IMR-90 (cell line): ENCODE results near the gene BTBD9. TPM values are rescaled to one million over a fixed set of nuclear protein-coding genes. Genes with fewer than 3 reads are reported as not detected.

Experiments
- ATAC-seq: fragments of 200-7000 bp; cut with Tn5 transposase; 2 replicates; pipeline ENCODE4 v1.9.1; 2020; ENCODE audit warnings: low read depth, mild to moderate bottlenecking, moderate library complexity
- BruUV-seq: library from RNA; stranded (reverse); fragments of 400-500 nt; replicated peaks from 2 replicates; lab custom pipeline; 2021; lab: Mats Ljungman, UMichigan
- CTCF ChIA-PET: fragments of 300-600 bp; formaldehyde crosslinking; extraction: SDS; loops from one replicate; lab custom pipeline; 2021; ENCODE audit warnings: antibody characterized with exemption; lab: Yijun Ruan, JAX
- POLR2A ChIA-PET: fragments of 300-600 bp; sonication (Branson Sonifier 250); formaldehyde crosslinking; loops from one replicate; lab custom pipeline; 2022; ENCODE audit warnings: antibody characterized with exemption; ENCODE audit not compliant: unreplicated experiment; lab: Charles Lee
- DNase-seq: peaks from one replicate; pipeline ENCODE4 v3.0.0; 2013
- H2AFZ ChIP-seq: replicated peaks from 2 replicates; pipeline ENCODE3; 2013; ENCODE audit warnings: low read length, mild to moderate bottlenecking; ENCODE audit not compliant: poor library complexity
- H2AK5ac ChIP-seq: 2 replicates; pipeline ENCODE4 v1.6.1; 2013; ENCODE audit warnings: low read depth, low read length, inconsistent platforms
- H2AK9ac ChIP-seq: replicated peaks from 2 replicates; pipeline ENCODE3; 2013; ENCODE audit warnings: mild to moderate bottlenecking, low read depth, low read length, moderate library complexity; ENCODE audit not compliant: poor library complexity
- H2BK120ac ChIP-seq: 2 replicates; pipeline ENCODE4 v1.6.1; 2013; ENCODE audit warnings: low read depth, low read length, inconsistent platforms
- H2BK15ac ChIP-seq: 3 replicates; pipeline ENCODE4 v1.6.1; 2013; ENCODE audit warnings: low read depth, low read length, inconsistent platforms
- H2BK20ac ChIP-seq: 2 replicates; pipeline ENCODE4 v1.6.1; 2013; ENCODE audit warnings: low read depth, mild to moderate bottlenecking, inconsistent platforms, low read length, moderate library complexity
- H2BK5ac ChIP-seq: 2 replicates; pipeline ENCODE4 v1.6.1; 2013; ENCODE audit warnings: mild to moderate bottlenecking, low read depth, low read length, inconsistent platforms; ENCODE audit not compliant: poor library complexity, severe bottlenecking
- H3K14ac ChIP-seq: replicated peaks from 2 replicates; pipeline ENCODE4 v1.6.1; 2013; ENCODE audit warnings: low read depth, low read length, inconsistent platforms
- H3K18ac ChIP-seq: 2 replicates; pipeline ENCODE4 v1.6.1; 2013; ENCODE audit warnings: low read depth, low read length, control low read depth
- H3K23ac ChIP-seq: 2 replicates; pipeline ENCODE4 v1.6.1; 2013; ENCODE audit warnings: low read depth, low read length, inconsistent platforms
- H3K27ac ChIP-seq: 2 replicates; pipeline ENCODE4 v1.5.1; 2013; ENCODE audit warnings: mild to moderate bottlenecking, control low read depth, low read length; ENCODE audit not compliant: insufficient read depth
- H3K27me3 ChIP-seq: 2 replicates; pipeline ENCODE4 v1.6.1; 2013; ENCODE audit warnings: low read length; ENCODE audit not compliant: control insufficient read depth, insufficient read depth
- H3K36me3 ChIP-seq: 2 replicates; pipeline ENCODE4 v1.6.1; 2013; ENCODE audit warnings: low read length, mixed read lengths; ENCODE audit not compliant: control insufficient read depth, insufficient read depth
- H3K4ac ChIP-seq: 2 replicates; pipeline ENCODE4 v1.6.1; 2013; ENCODE audit warnings: low read depth, low read length, inconsistent platforms
- H3K4me1 ChIP-seq: 2 replicates; pipeline ENCODE4 v1.6.1; 2013; ENCODE audit warnings: low read length, mixed read lengths; ENCODE audit not compliant: control insufficient read depth, insufficient read depth
- H3K4me2 ChIP-seq: 2 replicates; pipeline ENCODE4 v1.6.1; 2013; ENCODE audit warnings: low read depth, mild to moderate bottlenecking, control low read depth, low read length, moderate library complexity
- H3K4me3 ChIP-seq: 2 replicates; pipeline ENCODE4 v1.5.1; 2013; ENCODE audit warnings: low read depth, mild to moderate bottlenecking, control low read depth, low read length, moderate library complexity; ENCODE audit not compliant: insufficient read depth
- H3K56ac ChIP-seq: 2 replicates; pipeline ENCODE4 v1.6.1; 2013; ENCODE audit warnings: low read length, inconsistent platforms; ENCODE audit not compliant: insufficient read depth; ENCODE audit errors: extremely low read depth
- H3K79me1 ChIP-seq, 2 experiments: 2 replicates each; pipeline ENCODE4 v1.6.1; 2013; ENCODE audit warnings: low read length in 2 of 2, inconsistent platforms in 1 of 2, low read depth in 1 of 2
- H3K9ac ChIP-seq: 2 replicates; pipeline ENCODE4 v1.6.1; 2013; ENCODE audit warnings: low read depth, low read length, control low read depth
- H3K9me1 ChIP-seq: 2 replicates; pipeline ENCODE4 v1.6.1; 2013; ENCODE audit warnings: low read length, inconsistent platforms; ENCODE audit not compliant: insufficient read depth
- H3K9me3 ChIP-seq: 2 replicates; pipeline ENCODE4 v1.6.1; 2013; ENCODE audit warnings: low read length; ENCODE audit not compliant: control insufficient read depth, insufficient read depth
- H4K20me1 ChIP-seq: 2 replicates; pipeline ENCODE4 v1.6.1; 2013; ENCODE audit warnings: low read length, inconsistent platforms; ENCODE audit not compliant: insufficient read depth
- H4K5ac ChIP-seq: 2 replicates; pipeline ENCODE4 v1.6.1; 2013; ENCODE audit warnings: mild to moderate bottlenecking, low read depth, low read length, control low read depth
- H4K8ac ChIP-seq, 2 experiments: 2 replicates each; pipeline ENCODE4 v1.6.1; 2013; ENCODE audit warnings: low read depth in 2 of 2, low read length in 2 of 2, control low read depth in 1 of 2, inconsistent platforms in 1 of 2
- H4K91ac ChIP-seq: 2 replicates; pipeline ENCODE4 v1.6.1; 2013; ENCODE audit warnings: low read depth, low read length, inconsistent platforms; ENCODE audit not compliant: insufficient read depth
- BHLHE40 ChIP-seq: fragments of 150-350 bp; IDR thresholded peaks from 2 replicates; pipeline ENCODE4 v1.6.1; 2016; ENCODE audit warnings: mild to moderate bottlenecking, low read depth, low read length
- CEBPB ChIP-seq: IDR thresholded peaks from 2 replicates; pipeline ENCODE4 v1.6.1; 2012; ENCODE audit warnings: low read depth, low read length, improper control_type of control experiment
- CHD1 ChIP-seq: IDR thresholded peaks from 2 replicates; pipeline ENCODE4 v1.6.1; 2012; ENCODE audit warnings: low read depth, low read length, improper control_type of control experiment
- FOS ChIP-seq: fragments of 150-350 bp; IDR thresholded peaks from 2 replicates; pipeline ENCODE4 v1.6.1; 2016; ENCODE audit warnings: low read depth, low read length
- MAFK ChIP-seq: IDR thresholded peaks from 2 replicates; pipeline ENCODE4 v1.6.1; 2012; ENCODE audit warnings: low read depth, low read length, improper control_type of control experiment
- MAZ ChIP-seq: IDR thresholded peaks from 2 replicates; pipeline ENCODE4 v1.6.1; 2012; ENCODE audit warnings: low read depth, mild to moderate bottlenecking, low read length, improper control_type of control experiment, moderate library complexity, borderline replicate concordance
- MXI1 ChIP-seq: IDR thresholded peaks from 2 replicates; pipeline ENCODE4 v1.6.1; 2012; ENCODE audit warnings: low read depth, mild to moderate bottlenecking, low read length, moderate library complexity, borderline replicate concordance
- NFE2L2 ChIP-seq: fragments of 150-350 bp; IDR thresholded peaks from 2 replicates; pipeline ENCODE4 v1.6.1; 2016; ENCODE audit warnings: low read depth, mild to moderate bottlenecking, low read length
- POLR2A ChIP-seq: IDR thresholded peaks from 2 replicates; pipeline ENCODE4 v1.6.1; 2012; ENCODE audit warnings: mild to moderate bottlenecking, low read depth, low read length
- RAD21 ChIP-seq: IDR thresholded peaks from 2 replicates; pipeline ENCODE4 v1.6.1; 2012; ENCODE audit warnings: low read length, improper control_type of control experiment
- RCOR1 ChIP-seq: IDR thresholded peaks from 2 replicates; pipeline ENCODE4 v1.6.1; 2012; ENCODE audit warnings: mild to moderate bottlenecking, low read length, improper control_type of control experiment; ENCODE audit not compliant: insufficient replicate concordance
- RFX5 ChIP-seq: IDR thresholded peaks from 2 replicates; pipeline ENCODE4 v1.8.0; 2012; ENCODE audit warnings: low read depth, mild to moderate bottlenecking, low read length, moderate library complexity
- SMC3 ChIP-seq: fragments of 150-350 bp; IDR thresholded peaks from 2 replicates; pipeline ENCODE4 v1.6.1; 2016; ENCODE audit warnings: low read depth, mild to moderate bottlenecking, antibody characterized with exemption, low read length, moderate library complexity
- WGBS, 2 experiments: methylation state at CpG; one replicate each; pipeline versions ENCODE4 v1.1.5 to v1.1.7; 2013; ENCODE audit warnings: missing lambda C conversion rate in 2 of 2; ENCODE audit not compliant: insufficient read length in 1 of 2; ENCODE audit errors: extremely low coverage in 2 of 2; 5-methylcytosine and 5-hydroxymethylcytosine counted together
- dilution Hi-C: fragments of 300-500 bp; cut with HindIII; formaldehyde crosslinking; loops from one replicate; pipeline ENCODE4 v1.14.3; 2018; ENCODE audit warnings: low sequenced_read_pairs; ENCODE audit not compliant: unreplicated experiment
- in situ Hi-C: fragments of 300-500 bp; cut with MboI; formaldehyde crosslinking; loops from 3 replicates; pipeline ENCODE4 v1.14.3; 2019; ENCODE audit warnings: low sequenced_read_pairs, inconsistent platforms, mixed read lengths
- intact Hi-C: fragments of 100-400 bp; cut with micrococcal nuclease; formaldehyde crosslinking; loops from 2 replicates; pipeline ENCODE4 v1.10.0; 2022
- polyA plus RNA-seq, 3 experiments: library from polyadenylated mRNA; depleted of rRNA; stranded (reverse); fragments of >200 nt; gene quantifications; 2 replicates each; pipeline ENCODE4 v1.2.3, GENCODE V29; 2012; ENCODE audit warnings: low replicate concordance in 1 of 3
- total RNA-seq: library from RNA; depleted of rRNA; stranded (reverse); fragments of >200 nt; gene quantifications from 2 replicates; pipeline ENCODE4 v1.2.3, GENCODE V29; 2012
- TF ChIP-seq, protein P1 (sequence below): fragments of 150-350 bp; IDR thresholded peaks from 2 replicates; pipeline ENCODE4 v1.6.1; 2017; ENCODE audit warnings: mild to moderate bottlenecking, antibody characterized with exemption, low read length, low read depth
- TF ChIP-seq, protein P2 (sequence below): conservative IDR thresholded peaks from 2 replicates; pipeline ENCODE4 v1.5.1; 2012; ENCODE audit warnings: mild to moderate bottlenecking, low read depth, low read length, improper control_type of control experiment
- TF ChIP-seq, protein P3 (sequence below): fragments of 150-350 bp; IDR thresholded peaks from 2 replicates; pipeline ENCODE4 v1.6.1; 2016; ENCODE audit warnings: low read depth, mild to moderate bottlenecking, low read length, moderate library complexity, borderline replicate concordance

The BTBD9 gene
- total and polyA plus RNA-seq, 2 of the 4 experiments (the other 2 are of a cell fraction) = 4.1 to 22.0 TPM

DNA sequence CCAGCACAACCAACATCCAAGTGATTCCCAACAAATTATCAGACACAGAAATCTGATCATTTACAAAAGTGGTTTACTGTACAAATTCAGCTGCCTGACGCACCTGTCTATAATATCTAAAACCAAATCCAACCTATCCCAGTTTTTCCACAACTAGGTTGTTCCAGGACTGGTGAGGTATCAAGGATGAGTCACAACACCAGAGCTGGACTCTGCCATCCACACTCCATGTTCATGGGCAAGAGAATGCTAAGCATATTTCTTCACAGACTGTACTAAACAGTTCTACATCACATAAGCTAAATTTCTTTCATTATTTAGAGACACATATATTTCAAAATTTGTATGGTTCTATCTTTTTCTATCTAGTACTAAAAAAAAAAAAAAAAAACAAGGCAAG lies 141.6 kb downstream of the BTBD9 start:
- TF ChIP-seq BHLHE40 (no peak), MAZ (no peak), SMC3 (no peak), RFX5 (no peak), MXI1 (no peak), POLR2A (no peak), RAD21 (no peak), CEBPB (no peak), MAFK (no peak), FOS (no peak), RCOR1 (no peak), CHD1 (no peak), NFE2L2 (no peak)
- TF ChIP-seq, protein P1, sequence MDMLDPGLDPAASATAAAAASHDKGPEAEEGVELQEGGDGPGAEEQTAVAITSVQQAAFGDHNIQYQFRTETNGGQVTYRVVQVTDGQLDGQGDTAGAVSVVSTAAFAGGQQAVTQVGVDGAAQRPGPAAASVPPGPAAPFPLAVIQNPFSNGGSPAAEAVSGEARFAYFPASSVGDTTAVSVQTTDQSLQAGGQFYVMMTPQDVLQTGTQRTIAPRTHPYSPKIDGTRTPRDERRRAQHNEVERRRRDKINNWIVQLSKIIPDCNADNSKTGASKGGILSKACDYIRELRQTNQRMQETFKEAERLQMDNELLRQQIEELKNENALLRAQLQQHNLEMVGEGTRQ = no peak
- TF ChIP-seq, protein P2, sequence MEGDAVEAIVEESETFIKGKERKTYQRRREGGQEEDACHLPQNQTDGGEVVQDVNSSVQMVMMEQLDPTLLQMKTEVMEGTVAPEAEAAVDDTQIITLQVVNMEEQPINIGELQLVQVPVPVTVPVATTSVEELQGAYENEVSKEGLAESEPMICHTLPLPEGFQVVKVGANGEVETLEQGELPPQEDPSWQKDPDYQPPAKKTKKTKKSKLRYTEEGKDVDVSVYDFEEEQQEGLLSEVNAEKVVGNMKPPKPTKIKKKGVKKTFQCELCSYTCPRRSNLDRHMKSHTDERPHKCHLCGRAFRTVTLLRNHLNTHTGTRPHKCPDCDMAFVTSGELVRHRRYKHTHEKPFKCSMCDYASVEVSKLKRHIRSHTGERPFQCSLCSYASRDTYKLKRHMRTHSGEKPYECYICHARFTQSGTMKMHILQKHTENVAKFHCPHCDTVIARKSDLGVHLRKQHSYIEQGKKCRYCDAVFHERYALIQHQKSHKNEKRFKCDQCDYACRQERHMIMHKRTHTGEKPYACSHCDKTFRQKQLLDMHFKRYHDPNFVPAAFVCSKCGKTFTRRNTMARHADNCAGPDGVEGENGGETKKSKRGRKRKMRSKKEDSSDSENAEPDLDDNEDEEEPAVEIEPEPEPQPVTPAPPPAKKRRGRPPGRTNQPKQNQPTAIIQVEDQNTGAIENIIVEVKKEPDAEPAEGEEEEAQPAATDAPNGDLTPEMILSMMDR = no peak
- TF ChIP-seq, protein P3, sequence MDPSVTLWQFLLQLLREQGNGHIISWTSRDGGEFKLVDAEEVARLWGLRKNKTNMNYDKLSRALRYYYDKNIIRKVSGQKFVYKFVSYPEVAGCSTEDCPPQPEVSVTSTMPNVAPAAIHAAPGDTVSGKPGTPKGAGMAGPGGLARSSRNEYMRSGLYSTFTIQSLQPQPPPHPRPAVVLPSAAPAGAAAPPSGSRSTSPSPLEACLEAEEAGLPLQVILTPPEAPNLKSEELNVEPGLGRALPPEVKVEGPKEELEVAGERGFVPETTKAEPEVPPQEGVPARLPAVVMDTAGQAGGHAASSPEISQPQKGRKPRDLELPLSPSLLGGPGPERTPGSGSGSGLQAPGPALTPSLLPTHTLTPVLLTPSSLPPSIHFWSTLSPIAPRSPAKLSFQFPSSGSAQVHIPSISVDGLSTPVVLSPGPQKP = no peak
- Histone ChIP-seq H4K5ac (no peak overlapping the region), H3K4me3 (no peak overlapping the region), H3K23ac (no peak overlapping the region), H3K79me1 (no peaks in the 10 kb centered on the region; a peak in 1 of 4 replicates), H3K4me1 (no peaks in the 10 kb centered on the region), H3K56ac (no peak overlapping the region), H2AK9ac (no peak overlapping the region), H3K27ac (no peak overlapping the region), H4K91ac (no peak overlapping the region), H3K4ac (no peak overlapping the region), H3K18ac (no peak overlapping the region), H3K4me2 (no peak overlapping the region), H3K27me3 (no peaks in the 10 kb centered on the region), H3K9me1 (no peaks in the 10 kb centered on the region), H4K20me1 (no peaks in the 10 kb centered on the region), H3K9me3 (no peaks in the 10 kb centered on the region), H2BK20ac (no peak overlapping the region), H3K36me3 (no peaks in the 10 kb centered on the region), H4K8ac (no peak overlapping the region), H3K9ac (no peak overlapping the region), H2AK5ac (no peak overlapping the region), H2AFZ (no peak overlapping the region), H2BK5ac (no peak overlapping the region), H2BK15ac (no peak overlapping the region), H3K14ac (no peak overlapping the region), H2BK120ac (no peak overlapping the region)
- intact Hi-C loops (loop anchor here (5.0 kb wide), 2 partner anchors 174 to 781 kb away; no protein-coding TSS in a partner anchor), dilution Hi-C loops (no loop called here), in situ Hi-C loops (no loop called here)
- DNase-seq (peak; percentile 46), ATAC-seq (peak; percentile 89)
- BruUV-seq = no TSS peak
- ChIA-PET CTCF (interaction anchor here (0.6 to 1.3 kb wide), 4 partner anchors 72 to 758 kb away, joined by 3 to 5 read pairs (median 4); no protein-coding TSS in a partner anchor), POLR2A (no interaction called here)
- WGBS, 2 experiments = no CpG with 5 or more reads among the region's 1 CpG
